ENCODE measurements around the gene ITGA1.

The ITGA1 gene

DNA sequence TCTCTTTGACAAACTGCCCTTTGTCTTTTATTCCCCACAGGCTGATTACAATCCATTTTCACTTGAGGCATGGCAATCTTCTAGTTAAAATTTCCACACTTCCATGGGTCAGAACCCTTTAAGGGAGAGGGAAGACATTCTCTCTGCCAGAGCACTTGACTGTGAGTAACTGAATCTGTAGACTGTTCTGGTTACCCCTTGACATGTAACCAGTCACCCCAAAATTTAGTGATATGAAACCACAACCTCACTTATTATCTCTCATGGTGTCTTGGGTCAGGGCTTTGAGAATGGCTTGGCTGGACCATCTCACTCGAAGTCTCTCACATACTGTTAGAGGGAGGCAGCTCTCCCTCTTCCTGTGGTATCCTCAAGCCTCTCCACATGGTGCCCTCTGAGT lies 215.4 kb downstream of the ITGA1 start:
- Histone ChIP-seq H3K9ac (ENCODE audit: low read length in 2 of 2) (no peak overlapping the region), H3K27ac (ENCODE audit: low read length) (no peak overlapping the region), H3K27me3 (ENCODE audit: control insufficient read depth in 1 of 2, insufficient read depth in 2 of 2, low read length in 2 of 2) (no peaks in the 10 kb centered on the region), H3K4me3 (ENCODE audit: low read length in 2 of 2) (no peak overlapping the region), H3K36me3 (ENCODE audit: control insufficient read depth in 2 of 2, insufficient read depth in 2 of 2, low read length in 2 of 2) (no peaks in the 10 kb centered on the region), H3K9me3 (ENCODE audit: control insufficient read depth in 2 of 2, low read length in 2 of 2) (no peaks in the 10 kb centered on the region), H3K4me1 (ENCODE audit: control insufficient read depth, insufficient read depth, low read length) (no peaks in the 10 kb centered on the region)

DNA sequence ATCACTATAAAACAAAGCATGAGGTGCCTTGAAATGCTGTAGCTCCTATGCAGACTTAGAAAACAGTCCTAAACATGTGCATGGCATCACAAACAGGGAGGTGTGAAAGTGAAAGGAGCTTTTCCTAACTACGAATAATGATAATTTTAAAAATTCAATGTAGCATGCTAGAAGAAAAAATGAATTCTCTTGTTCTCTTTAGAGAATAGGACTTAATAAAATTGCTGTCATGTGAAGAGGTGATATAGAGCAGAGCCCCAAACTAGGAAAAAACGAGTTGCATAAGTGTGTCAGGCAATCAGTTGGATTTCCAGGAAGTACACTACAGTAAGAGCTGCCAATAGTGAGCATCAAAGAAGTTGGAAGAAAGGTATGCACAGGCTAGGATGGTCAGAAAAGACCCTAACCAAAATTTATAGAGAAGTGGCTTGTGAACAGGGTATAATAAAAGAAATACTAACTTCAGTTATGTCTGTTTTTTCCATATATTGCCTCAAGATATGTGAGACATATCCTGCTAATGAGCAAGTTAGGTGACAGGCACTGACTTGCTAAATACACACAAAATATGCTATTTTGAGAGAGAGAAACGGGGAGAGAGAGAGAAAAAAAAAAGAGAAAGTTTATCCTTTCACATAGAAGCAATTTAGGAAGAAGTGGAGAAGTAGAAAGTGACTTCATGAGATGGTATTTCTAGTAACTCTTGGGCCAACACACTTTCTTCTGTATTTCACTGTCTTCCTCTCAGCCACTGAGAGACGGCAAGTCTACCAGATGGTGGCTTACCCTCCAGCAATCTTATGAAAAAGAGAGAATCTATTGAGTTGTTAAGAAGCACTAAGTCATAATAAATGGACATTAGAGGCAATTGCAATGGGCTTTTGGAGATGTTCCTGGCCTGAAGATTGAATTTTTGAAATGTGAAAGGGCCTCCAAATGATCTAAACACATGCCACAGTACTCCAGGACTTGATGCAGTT lies 219.5 kb downstream of the ITGA1 start:
- H3K27me3 ChIP-seq (ENCODE audit: control insufficient read depth in 1 of 2, insufficient read depth in 2 of 2, low read length in 2 of 2) = no peaks in the 10 kb centered on the region
- no peak overlapping the region for H3K4me3 ChIP-seq (ENCODE audit: low read length in 2 of 2)
- no peak overlapping the region for H3K27ac ChIP-seq (ENCODE audit: low read length)
- H3K36me3 ChIP-seq (ENCODE audit: control insufficient read depth in 2 of 2, insufficient read depth in 2 of 2, low read length in 2 of 2) = no peaks in the 10 kb centered on the region
- no peak overlapping the region for H3K9ac ChIP-seq (ENCODE audit: low read length in 2 of 2)
- no peaks in the 10 kb centered on the region for H3K4me1 ChIP-seq (ENCODE audit: control insufficient read depth, insufficient read depth, low read length)
- H3K9me3 ChIP-seq (ENCODE audit: control insufficient read depth in 2 of 2, low read length in 2 of 2) = no peaks in the 10 kb centered on the region

DNA sequence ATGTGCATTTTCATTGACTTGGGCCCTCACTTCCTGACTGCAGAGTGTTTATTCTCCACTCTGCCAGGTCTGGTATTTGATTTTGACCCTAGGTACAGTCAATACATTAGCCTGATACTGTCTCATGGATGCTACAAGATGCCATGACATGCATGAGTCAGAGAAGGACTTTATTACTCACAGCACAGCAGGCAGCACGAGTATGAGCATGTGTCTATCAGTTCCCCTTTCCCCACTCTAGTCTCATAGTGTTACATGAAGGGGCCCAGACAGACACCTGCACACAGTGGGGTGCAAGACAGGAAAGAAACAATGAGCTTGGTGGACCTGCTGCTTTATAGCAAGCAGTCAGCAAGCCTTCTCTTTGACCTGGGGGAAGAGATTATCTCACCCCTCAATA lies 221.0 kb downstream of the ITGA1 start:
- H3K9me3 ChIP-seq (ENCODE audit: control insufficient read depth in 2 of 2, low read length in 2 of 2) = no peaks in the 10 kb centered on the region
- no peaks in the 10 kb centered on the region for H3K4me1 ChIP-seq (ENCODE audit: control insufficient read depth, insufficient read depth, low read length)
- no peaks in the 10 kb centered on the region for H3K36me3 ChIP-seq (ENCODE audit: control insufficient read depth in 2 of 2, insufficient read depth in 2 of 2, low read length in 2 of 2)
- H3K27ac ChIP-seq (ENCODE audit: low read length) = no peak overlapping the region
- no peaks in the 10 kb centered on the region for H3K27me3 ChIP-seq (ENCODE audit: control insufficient read depth in 1 of 2, insufficient read depth in 2 of 2, low read length in 2 of 2)
- H3K4me3 ChIP-seq (ENCODE audit: low read length in 2 of 2) = no peak overlapping the region
- no peak overlapping the region for H3K9ac ChIP-seq (ENCODE audit: low read length in 2 of 2)

Measured in stomach smooth muscle (tissue), 2 donors.